Activated T-cell treated with anti-CD3 and anti-CD28 coated beads, Interleukin-2, amount 50 U/mL, for 72 hours (primary cell): Measurements from ENCODE around the gene DND1. TPM values are rescaled to one million over a fixed set of nuclear protein-coding genes. Genes with fewer than 3 reads are reported as not detected.
"Not testable (repeated sequence)": the region's sequence is repeated elsewhere in the genome, so short reads cannot be mapped to it uniquely, and the experiment has no call there.

Experiments used
- ATAC-seq, 2 donors: fragments of 150-1000 bp; cut with Tn5 transposase; replicated peaks in 1 of 2; 2 replicates each; pipeline ENCODE4 v1.10.0; 2021; ENCODE audit warnings: moderate library complexity in 2 of 2, mild to moderate bottlenecking in 1 of 2
- DNase-seq, 2 donors: peaks; one replicate each; pipeline ENCODE4 v3.0.0; 2021 to 2022; ENCODE audit warnings: mixed read lengths in 1 of 2
- H3K27ac Mint-ChIP-seq: one replicate; pipeline ENCODE4 v1.8.0; 2022; ENCODE audit warnings: mild to moderate bottlenecking, moderate library complexity, mixed read lengths
- H3K27me3 Mint-ChIP-seq: one replicate; pipeline ENCODE4 v1.8.0; 2022; ENCODE audit warnings: low read depth, mixed read lengths
- H3K36me3 Mint-ChIP-seq, 2 donors: one replicate each; pipeline ENCODE4 v1.8.0; 2022; ENCODE audit warnings: mixed read lengths in 2 of 2, mild to moderate bottlenecking in 1 of 2; ENCODE audit not compliant: insufficient read depth in 2 of 2
- H3K4me1 Mint-ChIP-seq: one replicate; pipeline ENCODE4 v1.8.0; 2022; ENCODE audit warnings: low read depth, mixed read lengths
- H3K4me3 Mint-ChIP-seq, 2 donors: one replicate each; pipeline ENCODE4 v1.8.0; 2022; ENCODE audit warnings: mild to moderate bottlenecking in 2 of 2, mixed read lengths in 2 of 2, moderate library complexity in 2 of 2
- H3K9me3 Mint-ChIP-seq, 2 donors: one replicate each; pipeline ENCODE4 v1.8.0; 2022; ENCODE audit warnings: mixed read lengths in 2 of 2
- total RNA-seq, 2 donors: library from RNA; stranded (reverse); gene quantifications; one replicate each; pipeline ENCODE4 v1.2.3, GENCODE V29; 2022

Gene DND1
- total RNA-seq: 1 to 10 TPM; 3.7 to 4.6 TPM

DNA sequence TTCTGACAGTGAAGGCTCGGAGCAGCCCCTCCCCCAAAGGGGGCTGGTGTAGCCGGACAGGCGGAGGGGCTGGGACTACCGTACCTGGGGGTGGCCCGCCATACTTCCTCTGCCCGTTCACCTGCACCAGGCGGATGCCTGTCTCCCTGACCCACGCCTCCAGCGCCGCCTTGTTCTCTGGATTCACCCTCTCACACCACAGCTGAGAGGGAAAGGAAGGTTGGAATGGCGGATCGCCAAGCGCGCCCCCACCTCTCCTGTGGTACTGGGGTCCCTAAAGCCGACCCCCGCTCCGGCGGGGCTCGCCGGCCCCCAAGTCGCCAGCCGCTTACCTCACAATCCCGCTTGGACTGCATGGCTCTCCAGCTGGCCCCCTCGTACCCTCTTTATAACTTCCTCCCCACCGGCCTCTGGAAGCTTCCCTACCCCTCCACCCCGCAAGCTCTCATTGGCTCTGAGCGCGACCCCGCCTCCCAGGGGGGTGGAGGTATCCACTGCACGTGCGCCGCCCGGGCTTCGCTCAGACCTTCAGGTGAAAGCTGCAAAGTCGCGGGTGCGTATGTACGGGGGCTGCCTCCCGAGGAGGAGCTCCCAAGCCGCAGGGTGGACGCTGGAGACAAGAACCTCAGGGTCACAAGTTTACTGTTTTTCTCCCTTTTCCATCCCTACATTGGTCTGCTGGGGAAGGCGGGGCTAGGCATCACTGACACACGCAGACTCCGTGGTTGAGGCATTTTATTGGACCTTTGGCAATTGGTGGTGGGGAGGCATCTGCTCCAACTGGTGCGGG, at the start of gene DND1:
DND1 (minus strand) TSS at position 390 of the 790 bp plus-strand sequence; CDS start at position 356, 34 bp downstream.
- Mint-ChIP-seq H3K27me3 (no peaks in the 10 kb centered on the region), H3K4me3 (no peak within 1 kb of the TSS), H3K4me1 (no peaks in the 10 kb centered on the region), H3K36me3 (peaks cover 1 to 11% of the 10 kb centered on the region in 2 donors), H3K27ac (no peak within 1 kb of the TSS), H3K9me3 (no peaks in the 10 kb centered on the region)
- ATAC-seq: no peak
- no peak for DNase-seq

DNA sequence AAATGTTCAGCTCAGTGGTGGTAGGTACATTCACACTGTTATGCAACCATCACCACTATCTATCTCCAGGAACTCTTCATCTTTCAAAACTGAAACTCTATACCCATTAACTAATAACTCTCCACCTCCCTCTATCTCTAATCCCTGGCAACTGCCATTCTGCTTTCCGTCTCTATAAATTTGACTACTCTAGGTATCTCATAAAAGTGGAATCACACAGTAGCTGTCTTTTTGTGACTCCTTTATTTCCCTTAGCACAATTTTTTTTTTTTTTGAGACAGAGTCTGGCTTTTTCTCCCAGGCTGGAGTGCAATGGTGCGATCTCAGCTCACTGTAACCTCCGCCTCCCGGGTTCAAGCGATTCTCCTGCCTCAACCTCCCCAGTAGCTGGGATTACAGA, 48.0 kb upstream of the DND1 start:
- not testable (repeated sequence) for H3K4me3 Mint-ChIP-seq, H3K27ac Mint-ChIP-seq, ATAC-seq, DNase-seq, H3K9me3 Mint-ChIP-seq, H3K36me3 Mint-ChIP-seq
- Mint-ChIP-seq H3K27me3 (peaks cover 16% of the 10 kb centered on the region), H3K4me1 (peaks cover 23% of the 10 kb centered on the region)

DNA sequence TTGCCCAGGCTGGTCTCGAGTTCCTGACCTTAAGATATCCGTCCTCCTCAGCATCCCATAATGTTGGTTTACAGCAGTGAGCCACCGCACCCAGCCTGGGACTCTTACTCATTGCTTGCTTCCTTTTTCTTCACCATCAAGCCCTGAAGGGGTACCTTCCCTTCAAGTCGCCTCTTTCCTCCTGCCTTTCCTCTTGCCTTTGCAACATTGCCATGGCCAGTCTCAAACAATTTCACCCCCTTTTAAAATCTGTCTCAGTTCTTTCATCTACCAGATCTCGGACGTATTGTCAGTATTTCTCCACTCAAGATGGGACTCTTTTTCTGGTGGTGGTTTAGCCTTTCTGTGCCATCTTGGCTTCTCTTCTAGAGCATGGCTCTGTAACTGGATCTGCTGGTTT, 47.4 kb upstream of the DND1 start:
- DNase-seq, H3K4me3 Mint-ChIP-seq, H3K27ac Mint-ChIP-seq, H3K9me3 Mint-ChIP-seq, H3K36me3 Mint-ChIP-seq: not testable (repeated sequence)
- Mint-ChIP-seq H3K4me1 (peaks cover 16% of the 10 kb centered on the region), H3K27me3 (peaks cover 16% of the 10 kb centered on the region)
- ATAC-seq: peak in 1 of 2 donors; percentile 19

DNA sequence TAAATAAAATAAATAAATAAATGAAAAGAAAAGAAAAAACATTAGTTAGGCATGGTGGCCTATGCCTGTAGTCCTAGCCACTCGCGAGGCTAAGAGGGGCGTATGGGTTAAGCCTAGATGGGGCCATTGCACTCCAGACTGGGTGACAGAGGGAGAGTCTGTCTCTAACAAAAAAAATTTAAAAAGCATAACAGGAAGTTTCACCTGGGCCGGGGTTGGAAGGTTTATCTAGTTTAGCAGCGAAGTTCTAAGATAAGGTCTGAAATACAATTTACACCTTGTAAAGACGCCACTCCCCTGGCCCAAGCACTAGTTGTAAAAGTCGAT, 44.9 kb upstream of the DND1 start:
- no peak for DNase-seq
- Mint-ChIP-seq H3K4me3 (peak overlapping the region in 1 of 2 donors; percentile 1), H3K9me3 (no peaks in the 10 kb centered on the region), H3K4me1 (peaks cover 5% of the 10 kb centered on the region), H3K27me3 (peaks cover 10% of the 10 kb centered on the region), H3K27ac (peak overlapping the region; percentile 1), H3K36me3 (no peaks in the 10 kb centered on the region)
- no peak for ATAC-seq

DNA sequence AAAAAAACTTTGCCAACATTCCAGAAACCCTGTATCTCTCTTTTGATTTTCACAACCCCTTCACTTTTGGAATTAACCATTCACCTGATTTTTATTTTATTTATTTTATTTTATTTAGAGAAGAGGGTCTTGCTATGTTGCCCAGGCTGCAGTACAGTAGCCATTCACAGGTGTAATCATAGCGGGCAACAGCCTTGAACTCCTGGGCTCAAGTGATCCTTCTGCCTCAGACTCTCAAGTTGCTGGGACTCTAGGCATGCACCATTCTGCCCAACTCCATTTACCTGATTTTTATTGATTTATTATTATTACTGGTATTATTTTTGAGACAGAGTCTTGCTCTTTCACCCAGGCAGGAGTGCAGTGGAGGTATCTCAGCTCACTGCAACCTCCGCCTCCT, 42.9 kb upstream of the DND1 start:
- H3K4me3 Mint-ChIP-seq, H3K27me3 Mint-ChIP-seq, H3K9me3 Mint-ChIP-seq, H3K36me3 Mint-ChIP-seq, DNase-seq, H3K27ac Mint-ChIP-seq, ATAC-seq: not testable (repeated sequence)
- peaks cover 15% of the 10 kb centered on the region for H3K4me1 Mint-ChIP-seq

DNA sequence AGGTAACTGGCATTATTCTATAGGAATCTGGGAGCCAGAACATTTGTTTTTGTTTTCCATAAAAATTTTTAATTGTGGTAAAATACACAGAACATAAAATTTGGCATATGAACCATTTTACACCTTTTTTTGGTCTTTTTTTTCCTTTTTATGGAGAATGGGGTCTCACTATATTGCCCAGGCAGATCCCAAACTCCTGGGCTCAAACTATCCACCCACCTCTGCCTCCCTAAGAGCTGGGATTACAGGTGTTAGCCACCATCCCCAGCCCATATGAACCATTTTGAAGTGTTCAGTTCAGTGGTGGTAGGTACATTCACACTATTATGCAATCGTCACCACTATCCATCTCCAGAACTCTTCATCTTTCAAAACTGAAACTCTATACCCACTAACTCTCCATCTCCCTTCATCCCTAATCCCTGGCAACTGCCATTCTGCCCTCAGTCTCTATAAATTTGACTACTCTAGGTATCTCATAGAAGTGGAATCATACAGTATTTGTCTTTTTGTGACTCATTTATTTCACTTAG, 40.3 kb upstream of the DND1 start:
- Mint-ChIP-seq H3K36me3 (peaks cover 0 to 3% of the 10 kb centered on the region in 2 donors), H3K4me1 (peaks cover 24% of the 10 kb centered on the region), H3K4me3 (no peak overlapping the region), H3K9me3 (no peaks in the 10 kb centered on the region), H3K27ac (no peak overlapping the region), H3K27me3 (no peaks in the 10 kb centered on the region)
- no peak for DNase-seq
- no peak for ATAC-seq

DNA sequence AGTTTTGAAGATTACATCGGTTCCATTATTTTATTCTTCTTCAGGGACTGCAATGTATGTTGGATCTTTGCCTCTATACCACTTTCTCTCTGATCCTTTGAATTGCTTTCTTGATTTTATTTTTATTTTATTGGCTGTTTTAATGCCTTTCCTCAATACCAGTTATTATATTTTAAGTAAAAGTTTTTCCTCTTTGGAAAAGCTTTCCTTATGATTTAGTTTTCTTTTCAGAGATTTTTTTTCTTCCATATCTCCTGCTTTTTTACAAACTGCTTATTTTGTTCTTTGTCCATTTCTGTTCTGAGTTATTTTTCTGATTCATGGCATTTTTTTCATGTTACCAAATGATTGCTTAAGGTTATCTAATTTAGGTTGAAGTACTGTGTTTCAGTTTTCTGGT, 38.4 kb upstream of the DND1 start:
- peaks cover 24% of the 10 kb centered on the region for H3K4me1 Mint-ChIP-seq
- H3K4me3 Mint-ChIP-seq: peak overlapping the region; percentile 95 to 96
- no peaks in the 10 kb centered on the region for H3K27me3 Mint-ChIP-seq
- no peak for DNase-seq
- no peak for ATAC-seq
- peaks cover 0 to 5% of the 10 kb centered on the region in 2 donors for H3K36me3 Mint-ChIP-seq
- H3K27ac Mint-ChIP-seq: peak overlapping the region; percentile 100
- no peaks in the 10 kb centered on the region for H3K9me3 Mint-ChIP-seq

DNA sequence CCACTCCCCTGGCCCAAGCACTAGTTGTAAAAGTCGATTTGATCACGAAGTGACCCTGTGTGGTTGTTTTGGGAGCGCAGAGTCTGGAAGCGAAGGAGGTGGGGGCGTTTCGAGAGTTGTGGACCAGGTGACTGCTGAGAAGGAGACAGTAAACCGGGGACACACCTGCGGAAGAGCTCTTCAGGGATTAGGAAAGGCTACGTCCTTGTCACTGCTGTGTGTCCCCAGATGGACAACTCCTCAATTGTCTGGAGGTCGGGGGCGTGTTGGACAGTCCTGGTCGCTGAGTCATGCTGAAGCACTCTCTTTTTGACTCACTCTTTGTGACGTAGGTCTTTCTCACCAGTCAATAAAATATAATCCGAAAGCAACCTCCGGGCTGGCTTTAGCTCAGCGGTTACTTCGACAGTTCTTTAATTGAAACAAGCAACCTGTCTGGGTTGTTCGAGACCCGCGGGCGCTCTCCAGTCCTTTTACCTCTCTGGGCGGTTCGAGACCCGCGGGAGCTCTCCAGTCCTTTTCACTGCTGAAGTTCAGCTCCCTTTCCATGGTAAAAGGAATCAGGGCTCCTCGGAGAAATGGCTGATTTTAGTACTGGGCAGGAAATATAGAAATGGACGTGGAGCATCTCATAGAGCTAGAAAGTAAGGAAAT, 37.6 kb upstream of the DND1 start:
- peaks cover 2 to 7% of the 10 kb centered on the region in 2 donors for H3K36me3 Mint-ChIP-seq
- peak overlapping the region; percentile 100 for H3K27ac Mint-ChIP-seq
- peak overlapping the region; percentile 95 to 96 for H3K4me3 Mint-ChIP-seq
- ATAC-seq: peak; percentile 94
- no peaks in the 10 kb centered on the region for H3K27me3 Mint-ChIP-seq
- H3K4me1 Mint-ChIP-seq: peaks cover 24% of the 10 kb centered on the region
- peak; percentile 89 to 94 for DNase-seq
- no peaks in the 10 kb centered on the region for H3K9me3 Mint-ChIP-seq

DNA sequence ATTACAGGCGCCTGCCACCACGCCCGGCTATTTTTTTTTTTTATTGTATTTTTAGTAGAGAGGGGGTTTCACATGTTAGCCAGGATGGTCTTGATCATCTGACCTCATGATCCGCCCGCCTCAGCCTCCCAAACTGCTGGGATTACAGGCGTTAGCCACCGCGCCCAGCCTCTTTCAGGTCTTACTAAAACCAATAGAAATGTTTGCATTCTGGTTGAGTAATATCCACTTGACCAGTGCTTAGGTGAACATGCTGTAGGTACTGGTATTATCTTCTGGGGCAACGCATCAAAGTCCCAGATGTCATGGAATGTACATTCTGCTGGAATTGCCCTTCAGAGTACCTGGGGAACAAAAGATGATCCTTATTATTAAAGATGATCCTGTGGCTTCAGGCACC, 35.4 kb upstream of the DND1 start:
- Mint-ChIP-seq H3K36me3 (peaks cover 6 to 14% of the 10 kb centered on the region in 2 donors), H3K4me1 (peaks cover 24% of the 10 kb centered on the region), H3K4me3 (peak overlapping the region in 1 of 2 donors; percentile 96), H3K27ac (peak overlapping the region; percentile 96)
- not testable (repeated sequence) for DNase-seq, H3K27me3 Mint-ChIP-seq, H3K9me3 Mint-ChIP-seq, ATAC-seq

DNA sequence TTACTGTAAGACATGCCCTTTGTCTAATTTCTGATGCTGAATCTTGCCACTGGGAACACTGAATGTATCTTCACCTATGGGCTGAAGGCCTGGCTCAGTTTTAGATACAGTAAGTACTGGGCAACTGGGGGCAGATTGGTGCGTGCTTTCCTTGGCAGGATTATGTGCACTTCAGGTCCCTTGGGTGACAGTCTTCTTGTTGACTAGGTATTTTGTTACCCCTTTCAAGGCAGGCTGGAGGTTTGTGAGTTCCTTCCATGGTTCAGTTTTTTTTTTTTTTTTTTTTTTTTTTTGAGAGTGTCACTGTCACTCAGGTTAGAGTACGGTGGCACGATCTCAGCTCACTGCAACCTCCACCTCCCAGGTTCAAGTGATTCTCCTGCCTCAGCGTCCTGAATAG, 34.4 kb upstream of the DND1 start:
- Mint-ChIP-seq H3K36me3 (peaks cover 10 to 14% of the 10 kb centered on the region in 2 donors), H3K9me3 (no peaks in the 10 kb centered on the region), H3K27ac (no peak overlapping the region), H3K4me1 (peaks cover 24% of the 10 kb centered on the region), H3K27me3 (no peaks in the 10 kb centered on the region), H3K4me3 (no peak overlapping the region)
- no peak for ATAC-seq
- DNase-seq: no peak

DNA sequence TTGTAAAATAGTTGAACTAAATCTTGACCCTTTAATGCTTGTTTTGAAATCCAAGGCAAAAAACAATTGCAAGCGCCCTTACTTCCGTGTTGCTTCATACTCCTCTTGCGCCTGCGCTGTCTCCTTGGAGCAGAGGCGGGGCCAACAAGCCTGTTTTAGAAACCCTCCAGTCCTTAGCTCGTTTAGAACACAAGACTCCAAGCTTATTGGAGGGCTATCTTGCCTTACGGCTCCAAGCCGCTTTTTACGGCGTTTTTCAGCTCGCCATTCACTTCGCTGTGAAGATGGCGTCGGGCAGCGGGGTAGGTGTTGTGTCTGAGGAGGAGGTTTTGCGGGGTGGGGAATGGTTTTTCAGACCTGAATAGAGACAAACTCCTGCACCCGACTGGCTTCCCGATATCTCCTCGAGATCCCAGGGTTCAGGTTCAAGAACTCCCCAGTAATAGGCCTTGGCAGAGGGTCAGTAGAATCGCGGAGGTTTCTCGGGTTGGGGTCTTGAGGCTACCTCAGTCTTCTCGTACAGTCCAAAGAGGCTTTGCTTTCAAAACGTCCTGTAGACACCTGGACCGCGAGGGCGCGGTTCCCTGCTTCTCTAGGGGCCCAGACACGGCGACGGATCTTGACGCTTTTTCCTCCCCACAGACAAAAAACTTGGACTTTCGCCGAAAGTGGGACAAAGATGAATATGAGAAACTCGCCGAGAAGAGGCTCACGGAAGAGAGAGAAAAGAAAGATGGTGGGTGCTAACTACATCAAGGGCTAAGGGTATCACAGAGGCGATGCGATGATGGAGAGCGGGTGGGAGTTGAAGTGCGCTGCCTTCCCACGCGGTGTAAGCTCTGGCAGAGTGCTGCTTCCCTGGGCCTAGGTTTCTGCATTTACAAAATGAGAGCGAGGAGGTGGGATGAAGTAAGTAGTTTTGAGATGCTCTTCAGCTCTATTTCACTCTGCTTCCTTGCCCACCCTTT, 27.1 kb upstream of the DND1 start, which contains the start of gene ZMAT2:
ZMAT2 (plus strand) TSS at position 271 of the 968 bp plus-strand sequence; CDS start at position 285, 14 bp downstream.
- H3K27ac Mint-ChIP-seq: peak within 1 kb of the TSS; percentile 96
- peak within 1 kb of the TSS; percentile 97 to 99 for H3K4me3 Mint-ChIP-seq
- no peaks in the 10 kb centered on the region for H3K27me3 Mint-ChIP-seq
- ATAC-seq: peak; percentile 98 to 99
- H3K4me1 Mint-ChIP-seq: peaks cover 24% of the 10 kb centered on the region
- peak; percentile 90 to 96 for DNase-seq
- peaks cover 18 to 44% of the 10 kb centered on the region in 2 donors for H3K36me3 Mint-ChIP-seq
- no peaks in the 10 kb centered on the region for H3K9me3 Mint-ChIP-seq

DNA sequence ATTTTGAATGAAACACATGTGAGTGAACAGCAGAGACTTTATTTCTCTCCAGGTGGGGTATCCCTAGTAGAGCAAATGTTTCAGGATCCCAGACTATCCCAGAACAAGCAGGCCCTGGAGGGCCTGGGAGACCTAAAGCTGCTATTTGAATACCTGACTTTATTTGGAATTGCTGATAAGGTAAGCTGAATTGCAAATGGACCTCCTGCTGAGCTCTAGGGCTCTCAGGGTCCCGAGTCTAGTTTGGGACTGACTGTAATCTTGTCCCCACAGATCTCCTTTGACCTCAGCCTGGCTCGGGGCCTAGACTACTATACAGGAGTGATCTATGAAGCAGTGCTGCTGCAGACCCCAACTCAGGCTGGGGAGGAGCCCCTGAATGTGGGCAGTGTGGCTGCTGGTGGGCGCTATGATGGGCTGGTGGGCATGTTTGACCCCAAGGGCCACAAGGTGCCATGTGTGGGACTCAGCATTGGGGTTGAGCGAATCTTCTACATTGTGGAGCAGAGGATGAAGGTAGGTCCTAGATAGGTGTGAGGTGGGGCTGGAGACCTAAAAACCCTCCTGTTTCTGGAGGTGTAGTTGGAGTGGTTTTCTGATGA, 23.6 kb upstream of the DND1 start:
- H3K27me3 Mint-ChIP-seq: no peaks in the 10 kb centered on the region
- H3K36me3 Mint-ChIP-seq: peaks cover 16 to 38% of the 10 kb centered on the region in 2 donors
- DNase-seq (no peak), ATAC-seq (no peak)
- no peaks in the 10 kb centered on the region for H3K9me3 Mint-ChIP-seq
- H3K27ac Mint-ChIP-seq: peak overlapping the region; percentile 29
- H3K4me1 Mint-ChIP-seq: peaks cover 38% of the 10 kb centered on the region
- H3K4me3 Mint-ChIP-seq: no peak overlapping the region
